GM18870 (cell line): ENCODE data around the gene DOP1B.

Experiments
- ATAC-seq: cut with Tn5 transposase; IDR thresholded peaks from one replicate; pipeline ENCODE4 v1.9.1; 2021; ENCODE audit warnings: moderate library complexity; ENCODE audit not compliant: unreplicated experiment

Gene DOP1B

DNA sequence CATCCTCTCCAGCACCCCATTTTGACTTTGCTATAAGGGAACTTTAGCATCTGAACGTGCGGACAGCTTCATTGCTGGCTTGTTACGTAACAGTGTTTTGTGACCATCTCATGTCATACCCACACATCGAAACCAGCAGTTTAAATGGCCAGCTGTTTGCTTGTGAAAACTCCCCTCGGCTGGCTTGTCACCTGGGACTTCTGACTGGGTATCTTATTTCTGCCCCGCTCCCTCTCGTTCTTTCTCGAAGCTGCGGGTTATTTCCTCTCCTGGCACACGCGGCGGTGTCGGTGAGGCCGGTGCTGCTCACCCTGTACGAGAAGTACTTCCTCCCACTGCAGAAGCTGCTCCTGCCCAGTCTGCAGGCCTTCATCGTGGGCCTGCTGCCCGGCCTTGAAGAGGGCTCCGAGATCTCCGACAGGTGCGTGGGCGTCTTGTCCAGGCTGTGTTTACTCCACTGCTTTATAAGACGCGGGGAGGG, 43.5 kb downstream of the DOP1B start:
- ATAC-seq: no peak

DNA sequence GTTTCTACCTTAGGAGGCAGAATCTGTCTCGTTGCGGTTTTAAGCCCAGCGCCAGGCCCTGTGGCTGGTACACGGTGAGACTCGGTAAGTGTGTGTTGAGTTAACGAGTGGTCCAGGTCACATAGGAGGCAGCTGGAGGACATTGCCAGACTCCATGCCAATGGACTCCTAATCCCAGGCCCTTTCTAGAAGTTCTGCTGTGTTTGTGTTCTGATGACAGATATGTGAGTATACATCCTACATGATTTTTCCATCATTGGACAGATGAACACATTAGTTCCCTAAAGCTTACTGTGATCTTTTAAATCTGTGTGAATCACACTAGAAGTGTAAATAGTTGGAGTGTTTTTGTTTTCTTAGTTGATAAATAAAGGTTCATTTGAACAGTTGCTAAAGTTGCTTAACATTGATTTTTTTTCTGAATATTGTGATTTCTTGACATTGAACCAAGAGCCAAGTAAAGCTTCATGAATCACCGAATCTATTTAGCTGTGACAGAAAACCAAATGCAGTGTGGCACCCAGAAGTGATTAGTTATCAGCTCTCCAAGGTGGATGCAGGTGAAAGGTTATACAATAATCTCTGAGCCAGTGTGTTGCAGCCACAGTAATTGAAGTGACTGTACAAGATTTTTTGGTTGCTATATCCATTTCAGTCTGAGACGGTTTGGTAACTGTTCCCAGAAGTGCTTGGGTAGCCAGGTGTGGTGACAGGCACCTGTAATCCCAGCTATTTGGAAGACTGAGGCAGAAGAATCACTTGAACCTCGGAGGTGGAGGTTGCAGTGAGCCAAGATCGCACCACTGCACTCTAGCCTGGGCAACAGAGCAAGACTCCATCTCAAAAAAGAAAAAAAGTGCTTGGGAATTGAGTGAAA, 46.3 kb downstream of the DOP1B start:
- no peak for ATAC-seq

DNA sequence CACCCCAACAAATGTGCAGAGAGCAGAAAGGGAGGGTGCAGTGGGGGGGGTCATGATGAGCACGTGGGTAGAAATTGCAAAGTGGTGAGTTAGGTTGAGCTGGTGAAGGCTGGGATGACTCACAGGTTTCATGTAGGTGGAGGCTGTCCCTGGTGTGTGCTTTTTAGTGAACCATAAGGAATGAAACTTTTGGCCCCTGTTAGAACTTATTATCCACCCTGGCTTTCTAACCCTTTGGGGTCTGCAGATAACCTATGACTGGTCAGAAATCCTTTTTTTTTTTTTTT, 46.9 kb downstream of the DOP1B start:
- no peak for ATAC-seq

DNA sequence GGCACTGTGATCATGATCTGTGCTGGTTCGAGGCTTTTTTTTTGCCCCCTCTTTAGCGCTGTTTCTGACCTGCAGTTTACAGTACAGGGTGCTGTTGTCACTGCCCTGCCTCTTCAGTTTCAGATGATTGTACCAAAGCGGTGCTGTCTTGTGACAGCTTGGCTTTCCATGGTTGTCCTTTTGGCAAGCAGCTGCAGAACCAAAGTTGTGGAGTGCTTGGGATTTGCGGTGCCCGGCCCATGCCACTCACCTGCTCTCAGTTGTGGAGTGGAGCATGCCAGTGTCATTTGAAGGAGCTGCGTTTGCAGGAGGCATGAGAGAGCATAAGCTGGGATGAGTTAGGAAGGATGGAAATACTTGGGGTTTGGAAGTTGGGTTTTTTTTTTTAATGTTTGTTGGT, 48.4 kb downstream of the DOP1B start:
- ATAC-seq: no peak

DNA sequence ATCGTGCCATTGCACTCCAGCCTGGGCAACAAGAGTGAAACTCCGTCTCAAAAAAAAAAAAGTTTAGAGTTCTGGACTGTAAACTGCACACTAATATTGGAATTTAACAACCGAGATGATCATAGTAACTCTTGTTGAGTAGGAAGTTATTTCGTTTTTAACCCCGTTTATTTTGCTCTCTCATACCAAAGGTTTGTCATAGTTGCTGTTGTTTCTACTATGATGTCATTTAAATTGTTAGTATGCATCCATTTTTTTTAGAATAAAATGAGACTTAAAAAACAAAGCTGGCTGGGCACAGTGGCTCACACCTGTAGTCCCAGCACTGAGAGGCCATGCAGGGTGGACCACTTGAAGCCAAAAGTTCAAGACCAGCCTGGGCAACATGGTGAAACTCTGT, 49.3 kb downstream of the DOP1B start:
- ATAC-seq: no peak
